ENCODE results near the gene CES3. TPM values are rescaled to one million over a fixed set of nuclear protein-coding genes. Genes with fewer than 3 reads are reported as not detected.
A peak's percentile ranks its signal among the peaks of the same experiment; 100 is the strongest.

Gene CES3
- total and polyA plus RNA-seq, 11 donors = 0.08 to 1.7 (median 0.88) TPM

DNA sequence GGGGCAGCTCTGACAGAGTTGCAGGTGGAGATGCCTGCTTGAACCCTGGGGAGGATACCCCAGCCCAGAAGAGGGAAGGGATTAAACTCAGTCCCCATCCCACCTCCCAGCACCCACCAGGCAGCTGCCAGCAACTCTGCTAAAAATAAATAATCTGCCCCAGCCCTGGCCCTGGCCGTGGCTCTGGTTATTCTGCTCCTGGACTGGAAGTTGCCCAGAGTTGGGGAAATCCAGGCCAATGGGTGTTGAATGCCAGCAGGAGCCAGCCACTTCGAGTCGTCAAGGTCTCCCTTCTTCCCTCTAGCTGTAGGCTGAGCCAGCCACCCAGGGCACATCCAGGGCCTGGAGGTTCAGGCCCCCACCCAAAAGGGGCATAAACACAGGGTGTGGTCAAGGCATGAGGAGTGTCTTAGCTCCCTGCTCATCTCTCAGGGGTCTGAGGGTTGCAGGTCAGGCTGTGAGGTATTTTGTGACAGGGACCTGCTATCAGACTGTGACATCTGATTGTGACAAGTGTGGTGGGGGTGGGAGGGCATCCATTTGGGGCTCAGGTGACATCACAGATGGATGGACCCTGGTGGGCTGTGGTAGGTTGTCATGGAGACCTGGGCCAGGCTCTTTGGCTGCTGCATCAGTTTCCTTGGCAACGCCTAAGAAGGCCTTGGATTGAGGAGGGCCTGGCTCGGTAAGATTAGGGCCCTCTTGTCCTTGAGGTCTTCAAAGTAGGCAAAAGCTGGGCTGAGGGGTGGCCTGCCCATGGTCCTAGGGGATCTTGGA is 34.7 kb upstream of the CES3 start:
- peaks cover 0 to 34% (median 0%) of the 10 kb centered on the region in 9 donors for H3K27me3 ChIP-seq
- no peaks in the 10 kb centered on the region for H3K9me3 ChIP-seq
- peaks cover 0 to 60% (median 28%) of the 10 kb centered on the region in 12 donors for H3K4me1 ChIP-seq
- H3K4me3 ChIP-seq = peak overlapping the region in 11 of 12 donors; percentile 54 to 94 (median 71)
- peaks cover 0 to 24% (median 3%) of the 10 kb centered on the region in 9 donors for H3K36me3 ChIP-seq
- intact Hi-C loops (cut with DNase I) = loop anchor here in 1 of 10 donors (1.0 kb wide), 1 partner anchor 23 kb away; no protein-coding TSS in a partner anchor
- 39 to 57% (median 49%) methylated on average over 4 to 5 of the region's 5 CpGs for WGBS, 4 donors
- DNase-seq = peak; percentile 72 to 86 (median 78)
- ATAC-seq = peak; percentile 31 to 66 (median 48)
- peak overlapping the region; percentile 80 to 99 (median 93) for H3K27ac ChIP-seq
- TF ChIP-seq, protein P1, sequence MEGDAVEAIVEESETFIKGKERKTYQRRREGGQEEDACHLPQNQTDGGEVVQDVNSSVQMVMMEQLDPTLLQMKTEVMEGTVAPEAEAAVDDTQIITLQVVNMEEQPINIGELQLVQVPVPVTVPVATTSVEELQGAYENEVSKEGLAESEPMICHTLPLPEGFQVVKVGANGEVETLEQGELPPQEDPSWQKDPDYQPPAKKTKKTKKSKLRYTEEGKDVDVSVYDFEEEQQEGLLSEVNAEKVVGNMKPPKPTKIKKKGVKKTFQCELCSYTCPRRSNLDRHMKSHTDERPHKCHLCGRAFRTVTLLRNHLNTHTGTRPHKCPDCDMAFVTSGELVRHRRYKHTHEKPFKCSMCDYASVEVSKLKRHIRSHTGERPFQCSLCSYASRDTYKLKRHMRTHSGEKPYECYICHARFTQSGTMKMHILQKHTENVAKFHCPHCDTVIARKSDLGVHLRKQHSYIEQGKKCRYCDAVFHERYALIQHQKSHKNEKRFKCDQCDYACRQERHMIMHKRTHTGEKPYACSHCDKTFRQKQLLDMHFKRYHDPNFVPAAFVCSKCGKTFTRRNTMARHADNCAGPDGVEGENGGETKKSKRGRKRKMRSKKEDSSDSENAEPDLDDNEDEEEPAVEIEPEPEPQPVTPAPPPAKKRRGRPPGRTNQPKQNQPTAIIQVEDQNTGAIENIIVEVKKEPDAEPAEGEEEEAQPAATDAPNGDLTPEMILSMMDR (IDR thresholded peaks at IDR 0.05) = peak in 2 of 12 donors; percentile 4 to 10
- TF ChIP-seq POLR2A (IDR thresholded peaks at IDR 0.05) = no peak

DNA sequence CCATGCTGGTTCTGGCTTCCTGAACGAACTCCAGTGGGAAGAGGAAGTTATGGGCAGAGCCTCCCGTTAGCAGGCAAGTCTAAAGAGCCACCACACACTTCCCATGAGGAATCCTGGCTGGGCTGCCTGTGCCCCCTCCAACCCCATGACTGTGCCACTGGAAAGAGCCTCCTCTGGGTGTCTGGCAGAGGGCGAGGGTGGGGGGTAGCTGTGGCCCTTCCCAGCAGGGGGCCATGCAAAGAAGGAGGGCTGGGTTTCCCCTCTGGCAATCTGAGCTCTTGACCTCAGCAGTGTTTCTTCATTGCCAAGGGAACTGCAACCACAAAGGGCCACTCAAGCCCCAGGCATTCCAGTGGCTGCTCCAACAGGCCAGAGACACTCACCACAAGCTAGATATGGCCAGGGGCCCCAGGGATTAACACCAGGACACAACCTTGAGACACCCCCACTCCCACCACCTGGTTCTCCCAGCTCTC is 34.1 kb upstream of the CES3 start:
- no peak for TF ChIP-seq POLR2A (IDR thresholded peaks at IDR 0.05)
- TF ChIP-seq, protein P1 (IDR thresholded peaks at IDR 0.05) = no peak
- Histone ChIP-seq H3K4me1 (peaks cover 0 to 55% (median 25%) of the 10 kb centered on the region in 12 donors), H3K4me3 (no peak overlapping the region), H3K9me3 (no peaks in the 10 kb centered on the region), H3K36me3 (peaks cover 0 to 23% (median 7%) of the 10 kb centered on the region in 9 donors), H3K27me3 (peaks cover 0 to 34% (median 0%) of the 10 kb centered on the region in 9 donors), H3K27ac (peak overlapping the region; percentile 62 to 99 (median 92))
- ATAC-seq (peak; percentile 8 to 47 (median 32)), DNase-seq (peak in 4 of 5 donors; percentile 62 to 89 (median 75))
- intact Hi-C loops (cut with DNase I) = loop anchor here in 1 of 10 donors (1.0 kb wide), 1 partner anchor 24 kb away; no protein-coding TSS in a partner anchor
- WGBS, 4 donors = 29 to 60% (median 40%) methylated on average over 1 to 3 of the region's 3 CpGs

DNA sequence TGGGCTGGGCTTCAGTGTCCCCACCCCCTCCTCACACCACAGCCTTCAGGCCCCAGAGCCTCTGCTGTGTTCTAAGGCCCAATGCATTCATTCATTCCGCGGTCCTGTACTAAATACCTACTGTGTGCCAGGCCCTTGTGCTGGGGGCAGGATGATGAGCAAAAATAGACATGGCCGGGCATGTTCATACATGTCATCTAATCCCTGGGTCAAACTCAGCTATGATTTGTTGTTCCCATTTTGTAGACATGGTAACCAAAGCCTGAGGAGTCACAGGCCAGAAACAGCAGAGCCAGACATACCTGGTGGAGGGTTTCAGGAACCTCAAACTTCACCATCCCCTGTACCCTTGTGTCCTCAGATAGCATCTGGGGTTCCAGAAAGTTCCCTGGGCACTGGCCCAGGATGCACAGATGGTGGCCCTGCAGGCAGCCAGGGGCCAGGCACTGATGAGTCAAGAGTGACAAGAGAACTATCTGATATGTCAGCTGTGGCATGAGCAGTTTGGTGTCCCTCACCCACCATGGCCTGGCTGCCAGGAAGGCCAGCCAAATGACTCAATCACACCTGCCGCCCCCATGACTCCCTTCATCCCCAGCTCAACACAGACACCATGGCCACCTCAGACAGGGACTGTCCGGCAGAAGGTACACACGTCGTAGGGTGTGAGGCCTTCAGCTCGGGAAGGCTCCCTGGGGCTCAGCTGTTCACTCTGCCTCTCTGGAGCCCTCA is 33.0 kb upstream of the CES3 start:
- H3K27me3 ChIP-seq = peaks cover 0 to 32% (median 0%) of the 10 kb centered on the region in 9 donors
- intact Hi-C loops (cut with DNase I) = no loop called here
- H3K4me3 ChIP-seq = no peak overlapping the region
- ATAC-seq (no peak), DNase-seq (peak in 1 of 5 donors; percentile 66)
- H3K9me3 ChIP-seq = no peaks in the 10 kb centered on the region
- H3K4me1 ChIP-seq = peaks cover 0 to 58% (median 30%) of the 10 kb centered on the region in 12 donors
- TF ChIP-seq, protein P1 (IDR thresholded peaks at IDR 0.05) = no peak
- TF ChIP-seq POLR2A (IDR thresholded peaks at IDR 0.05) = no peak
- peak overlapping the region in 11 of 12 donors; percentile 80 to 99 (median 92) for H3K27ac ChIP-seq
- peaks cover 0 to 25% (median 10%) of the 10 kb centered on the region in 9 donors for H3K36me3 ChIP-seq
- WGBS, 4 donors = 61 to 84% (median 77%) methylated on average over 8 of the region's 8 CpGs
